GM12891 (cell line): ENCODE measurements around the gene GREB1.

Experiments
- POLR2A ChIP-seq: IDR thresholded peaks from 2 replicates; pipeline ENCODE4 v1.6.1; 2011; ENCODE audit warnings: low read depth, low read length, control low read depth
- POLR2AphosphoS5 ChIP-seq: IDR thresholded peaks from 2 replicates; pipeline ENCODE4 v1.6.1; 2011; ENCODE audit warnings: low read depth, low read length, control low read depth
- SPI1 ChIP-seq: IDR thresholded peaks from 2 replicates; pipeline ENCODE4 v1.6.1; 2011; ENCODE audit warnings: low read depth, low read length, control low read depth
- TAF1 ChIP-seq: IDR thresholded peaks from 2 replicates; pipeline ENCODE4 v1.6.1; 2011; ENCODE audit warnings: low read depth, low read length, control low read depth

- TF ChIP-seq POLR2A (no peak), POLR2AphosphoS5 (no peak), TAF1 (no peak), SPI1 (no peak)
Observed at GRCh38 chr2:11657646-11658045, 123.8 kb downstream of the GREB1 start.
